Activated CD4-positive, alpha-beta T cell treated with anti-CD3 and anti-CD28 coated beads, Interleukin-2, amount 10 ng/mL, durations not matched to agents 7 days and 5 days (primary cell): Measurements from ENCODE around the gene ANKFN1. TPM values are rescaled to one million over a fixed set of nuclear protein-coding genes. Genes with fewer than 3 reads are reported as not detected.

Experiments
- CTCF ChIA-PET: fragments of 350-600 bp; sonication (Branson Sonifier 250); formaldehyde crosslinking; loops from one replicate; lab custom pipeline; 2021; ENCODE audit warnings: antibody characterized with exemption; lab: Charles Lee
- POLR2A ChIA-PET: fragments of 350-600 bp; sonication (Branson Sonifier 250); formaldehyde crosslinking; loops from one replicate; lab custom pipeline; 2021; ENCODE audit warnings: antibody characterized with exemption; lab: Charles Lee
- DNase-seq: peaks from one replicate; pipeline ENCODE4 v3.0.0-alpha.2; 2020
- H3K27ac Mint-ChIP-seq: one replicate; pipeline ENCODE4 v1.8.0; 2021; ENCODE audit warnings: mild to moderate bottlenecking, moderate library complexity, mixed read lengths
- H3K27me3 Mint-ChIP-seq: one replicate; pipeline ENCODE4 v1.8.0; 2021; ENCODE audit warnings: mixed read lengths
- H3K36me3 Mint-ChIP-seq: one replicate; pipeline ENCODE4 v1.8.0; 2021; ENCODE audit warnings: low read depth, mixed read lengths
- H3K4me1 Mint-ChIP-seq: one replicate; pipeline ENCODE4 v1.8.0; 2021; ENCODE audit warnings: mixed read lengths
- H3K4me3 Mint-ChIP-seq: one replicate; pipeline ENCODE4 v1.8.0; 2021; ENCODE audit warnings: mild to moderate bottlenecking, moderate library complexity, mixed read lengths
- H3K9me3 Mint-ChIP-seq: one replicate; pipeline ENCODE4 v1.8.0; 2021; ENCODE audit warnings: mixed read lengths
- total RNA-seq, 2 experiments: library from RNA; stranded (reverse); gene quantifications; one replicate each; pipeline ENCODE4 v1.2.3, GENCODE V29; 2021

The ANKFN1 gene
- total RNA-seq, 2 experiments from 2014 or later: not detected

DNA sequence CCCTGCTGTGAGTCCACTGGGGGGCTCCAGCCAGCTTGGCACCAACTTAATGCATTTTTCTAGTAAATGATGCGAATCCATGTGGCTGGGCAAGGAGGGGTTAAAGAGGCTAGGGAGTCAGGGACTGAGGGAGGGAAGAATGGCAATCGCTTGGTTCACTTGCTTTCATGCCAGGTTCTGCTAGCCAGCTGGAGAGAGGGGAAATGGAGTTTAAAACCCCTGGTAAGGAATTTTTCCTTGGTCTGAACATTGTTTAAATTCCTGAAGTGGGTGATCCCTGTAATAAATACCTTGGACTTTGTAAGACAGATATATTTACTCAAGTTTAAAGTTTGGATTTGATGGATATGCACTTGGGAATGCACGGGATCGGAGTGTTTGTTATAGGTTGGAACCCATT is 22.8 kb downstream of the ANKFN1 start:
- no peak for DNase-seq
- Mint-ChIP-seq H3K27me3 (peaks cover 2% of the 10 kb centered on the region), H3K4me3 (no peak overlapping the region), H3K9me3 (no peaks in the 10 kb centered on the region), H3K4me1 (no peaks in the 10 kb centered on the region), H3K27ac (no peak overlapping the region), H3K36me3 (no peaks in the 10 kb centered on the region)
- POLR2A ChIA-PET: no interaction called here
- CTCF ChIA-PET: no interaction called here

DNA sequence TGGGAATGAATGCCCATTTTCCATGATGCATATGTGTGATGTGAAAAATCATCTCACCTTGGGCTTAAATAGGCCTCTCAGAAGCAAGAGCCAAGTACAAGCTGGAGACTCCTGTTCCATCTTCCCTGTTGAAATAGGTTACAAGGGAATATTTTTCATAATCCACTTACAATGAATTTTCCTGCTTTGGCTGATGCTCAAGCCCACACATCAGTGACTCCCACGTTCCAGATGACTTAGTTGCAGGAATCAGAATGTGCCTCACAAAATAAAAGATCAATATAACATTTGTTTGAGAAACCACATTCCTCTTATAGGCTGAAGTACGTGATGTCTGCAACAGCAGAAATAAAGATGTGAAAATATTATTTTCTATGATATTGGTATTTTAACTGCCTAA is 24.1 kb downstream of the ANKFN1 start:
- CTCF ChIA-PET: no interaction called here
- no peak overlapping the region for H3K27ac Mint-ChIP-seq
- H3K4me3 Mint-ChIP-seq: no peak overlapping the region
- no peaks in the 10 kb centered on the region for H3K9me3 Mint-ChIP-seq
- POLR2A ChIA-PET: no interaction called here
- no peaks in the 10 kb centered on the region for H3K4me1 Mint-ChIP-seq
- H3K27me3 Mint-ChIP-seq: peaks cover 2% of the 10 kb centered on the region
- no peaks in the 10 kb centered on the region for H3K36me3 Mint-ChIP-seq
- no peak for DNase-seq

DNA sequence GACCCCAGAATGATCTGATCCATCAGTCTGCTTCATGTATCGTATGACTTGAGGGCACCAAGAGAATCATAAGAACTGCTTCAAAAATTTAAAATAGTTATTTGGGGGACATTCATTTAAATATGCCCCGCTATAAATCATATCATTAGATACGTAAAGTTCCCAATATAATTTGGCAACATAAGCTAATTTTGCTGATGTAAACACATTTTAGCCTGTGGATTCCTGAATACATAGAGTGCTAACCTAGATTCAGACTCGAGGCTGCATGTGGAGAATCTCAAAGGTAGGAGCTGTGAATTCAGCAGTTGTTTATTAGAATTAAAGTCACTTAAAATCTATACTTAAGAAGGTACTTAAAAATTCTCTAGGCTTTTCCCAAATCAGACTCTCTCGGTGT is 24.9 kb downstream of the ANKFN1 start:
- Mint-ChIP-seq H3K9me3 (no peaks in the 10 kb centered on the region), H3K4me1 (no peaks in the 10 kb centered on the region), H3K36me3 (no peaks in the 10 kb centered on the region), H3K27me3 (peaks cover 2% of the 10 kb centered on the region), H3K4me3 (no peak overlapping the region), H3K27ac (no peak overlapping the region)
- ChIA-PET CTCF (no interaction called here), POLR2A (no interaction called here)
- DNase-seq: no peak

DNA sequence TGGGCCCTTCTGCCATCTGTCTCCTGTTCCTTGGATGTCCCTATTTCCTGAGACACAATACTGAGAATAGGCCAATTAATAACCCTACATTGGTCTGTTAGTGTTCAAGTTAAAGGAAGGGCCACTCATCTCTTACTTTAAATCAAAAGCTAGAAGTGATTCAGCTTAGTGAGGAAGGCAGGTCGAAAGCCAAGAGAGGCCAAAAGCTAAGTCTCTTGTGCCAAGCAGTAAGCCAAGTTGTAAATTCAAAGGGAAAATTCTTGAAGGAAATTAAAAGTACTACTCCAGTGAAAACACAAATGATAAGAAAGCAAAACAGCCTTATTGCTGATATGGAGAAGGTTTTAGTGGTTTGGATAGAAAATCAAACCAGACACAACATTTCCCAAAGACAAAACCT is 28.8 kb downstream of the ANKFN1 start:
- Mint-ChIP-seq H3K27ac (no peak overlapping the region), H3K4me3 (no peak overlapping the region), H3K27me3 (peaks cover 5% of the 10 kb centered on the region), H3K9me3 (no peaks in the 10 kb centered on the region), H3K4me1 (no peaks in the 10 kb centered on the region), H3K36me3 (no peaks in the 10 kb centered on the region)
- CTCF ChIA-PET: no interaction called here
- POLR2A ChIA-PET: no interaction called here
- DNase-seq: no peak

DNA sequence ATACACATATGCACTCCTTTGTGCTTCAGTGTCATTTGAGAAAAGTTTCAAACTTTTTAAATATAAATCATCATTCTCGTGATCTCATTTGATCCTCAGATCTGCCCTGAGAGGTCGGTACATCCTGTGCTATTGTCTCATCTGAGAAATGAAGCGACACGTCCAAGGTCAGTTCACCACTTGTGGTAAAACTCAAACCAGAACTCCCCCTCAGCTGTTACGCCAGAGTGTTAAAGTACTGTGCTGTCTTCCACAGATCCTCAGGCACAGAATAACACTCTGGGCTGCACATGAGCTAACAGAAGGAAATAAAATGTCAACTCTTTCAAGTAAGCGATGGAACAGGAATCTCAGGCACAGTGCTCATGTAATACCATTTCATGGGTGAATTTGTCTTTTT is 31.4 kb downstream of the ANKFN1 start:
- DNase-seq: no peak
- CTCF ChIA-PET: no interaction called here
- H3K27me3 Mint-ChIP-seq: peaks cover 5% of the 10 kb centered on the region

DNA sequence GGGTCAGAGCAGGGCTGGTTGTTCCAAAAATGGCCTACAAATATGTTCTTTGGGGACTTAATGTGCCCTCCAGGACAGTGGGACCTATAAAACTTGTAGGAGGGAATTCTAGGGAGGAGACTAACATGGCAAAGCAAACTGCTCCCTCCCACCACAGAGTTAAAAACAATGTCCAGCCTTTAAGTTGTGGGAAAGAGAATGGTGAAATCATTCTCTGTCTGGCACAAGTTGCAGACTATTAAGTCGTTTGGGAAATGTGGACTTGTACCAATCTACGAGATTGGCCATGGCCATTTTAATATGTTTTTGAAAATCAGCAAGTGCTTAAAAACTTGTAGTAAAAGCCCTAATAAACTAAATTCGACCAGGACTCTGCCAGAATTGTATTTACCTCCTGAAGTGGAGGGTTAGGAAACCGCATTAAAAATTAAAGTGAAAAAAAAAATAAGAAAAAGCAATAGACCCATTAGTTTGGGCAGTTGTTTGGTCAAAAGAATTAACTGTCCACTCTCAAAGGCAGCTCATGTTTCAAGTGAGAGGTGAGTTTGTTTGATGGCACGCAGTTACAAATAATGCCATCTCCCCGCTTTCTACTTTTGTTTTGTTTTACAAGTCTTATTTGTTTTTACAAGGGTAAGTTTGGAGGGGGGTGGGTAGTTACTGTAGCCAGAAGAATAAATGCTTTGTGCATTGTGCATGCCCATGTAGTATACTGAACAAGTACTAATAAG is 32.4 kb downstream of the ANKFN1 start:
- Mint-ChIP-seq H3K4me1 (no peaks in the 10 kb centered on the region), H3K27me3 (peaks cover 3% of the 10 kb centered on the region), H3K27ac (no peak overlapping the region), H3K36me3 (no peaks in the 10 kb centered on the region), H3K4me3 (no peak overlapping the region), H3K9me3 (no peaks in the 10 kb centered on the region)
- CTCF ChIA-PET: no interaction called here
- POLR2A ChIA-PET: no interaction called here
- no peak for DNase-seq

More for the DNA sequence above, 31.4 kb downstream of the ANKFN1 start:
- H3K9me3 Mint-ChIP-seq: no peaks in the 10 kb centered on the region
- no peaks in the 10 kb centered on the region for H3K36me3 Mint-ChIP-seq
- POLR2A ChIA-PET: no interaction called here
- no peak overlapping the region for H3K4me3 Mint-ChIP-seq
- H3K27ac Mint-ChIP-seq: no peak overlapping the region
- H3K4me1 Mint-ChIP-seq: no peaks in the 10 kb centered on the region

DNA sequence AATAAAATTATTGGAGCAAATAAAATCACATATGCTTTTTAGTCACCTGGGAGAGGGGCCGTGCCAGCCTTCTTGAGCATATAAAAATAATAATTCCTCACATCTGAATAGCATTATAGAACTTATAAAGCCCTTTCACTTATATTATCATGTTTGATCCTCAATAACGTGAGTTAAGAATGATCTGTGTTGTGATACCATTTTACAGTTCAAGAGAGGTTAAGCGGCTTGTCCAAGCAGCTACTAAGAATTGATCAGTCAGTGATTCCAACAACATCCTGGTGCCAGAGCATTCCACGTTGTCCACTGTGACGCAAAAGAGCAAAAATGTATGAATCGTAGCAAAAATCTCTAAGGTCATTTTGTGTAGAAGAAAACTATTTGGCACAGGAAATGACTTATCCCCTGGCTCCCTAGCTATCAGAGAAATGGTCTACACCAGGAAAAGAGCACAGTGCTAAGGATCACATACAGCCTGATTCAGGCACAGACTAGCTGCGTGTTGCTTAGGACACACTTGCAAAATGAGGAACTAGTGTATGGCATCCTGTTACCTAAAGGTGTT is 33.0 kb downstream of the ANKFN1 start:
- no peak for DNase-seq
- no peaks in the 10 kb centered on the region for H3K9me3 Mint-ChIP-seq
- peaks cover 3% of the 10 kb centered on the region for H3K27me3 Mint-ChIP-seq
- ChIA-PET POLR2A (no interaction called here), CTCF (no interaction called here)
- H3K36me3 Mint-ChIP-seq: no peaks in the 10 kb centered on the region
- H3K27ac Mint-ChIP-seq: no peak overlapping the region
- H3K4me1 Mint-ChIP-seq: no peaks in the 10 kb centered on the region
- no peak overlapping the region for H3K4me3 Mint-ChIP-seq

DNA sequence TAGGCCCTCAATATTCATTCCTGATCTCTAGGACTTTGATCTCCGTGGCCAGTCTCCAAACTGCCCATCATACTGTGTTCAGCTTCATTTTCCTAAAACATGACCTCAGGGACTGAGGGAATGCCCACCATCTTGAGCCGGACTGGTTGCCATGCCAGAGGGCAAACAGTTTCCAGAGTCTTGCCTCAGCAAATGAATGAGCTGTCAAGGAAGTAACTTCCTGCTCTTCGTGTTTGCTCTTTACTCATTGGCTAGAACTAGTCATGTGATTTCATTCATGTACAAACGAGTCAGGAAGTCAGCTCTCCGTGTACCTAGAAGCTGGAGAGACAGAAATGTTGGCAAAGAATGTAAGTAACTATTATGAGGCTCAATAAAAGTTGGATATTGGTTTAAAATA is 50.2 kb downstream of the ANKFN1 start:
- H3K27ac Mint-ChIP-seq: no peak overlapping the region
- no peaks in the 10 kb centered on the region for H3K36me3 Mint-ChIP-seq
- no peak for DNase-seq
- POLR2A ChIA-PET: no interaction called here
- H3K27me3 Mint-ChIP-seq: no peaks in the 10 kb centered on the region
- no peaks in the 10 kb centered on the region for H3K9me3 Mint-ChIP-seq
- peaks cover 9% of the 10 kb centered on the region for H3K4me1 Mint-ChIP-seq
- no peak overlapping the region for H3K4me3 Mint-ChIP-seq
- CTCF ChIA-PET: no interaction called here

DNA sequence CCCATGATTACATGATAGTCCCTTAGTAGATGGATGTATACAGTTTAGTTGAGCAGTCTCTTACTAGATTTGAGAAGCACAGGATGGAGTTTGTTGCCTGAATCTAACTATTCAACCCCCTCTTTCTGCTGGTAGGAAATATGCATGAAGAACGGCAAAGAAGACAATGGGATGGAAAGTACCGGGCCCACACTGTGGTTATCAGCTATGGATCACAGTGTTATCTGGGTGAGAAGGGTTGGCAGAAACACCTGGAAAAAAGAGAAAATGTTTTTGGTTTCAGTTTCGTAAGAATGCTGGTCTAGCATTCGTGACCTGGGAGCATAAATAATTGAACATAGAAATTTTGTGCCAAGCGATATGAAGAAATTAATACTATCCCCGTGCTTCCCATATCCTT is 53.1 kb downstream of the ANKFN1 start:
- Mint-ChIP-seq H3K4me1 (peaks cover 9% of the 10 kb centered on the region), H3K9me3 (peaks cover 2% of the 10 kb centered on the region), H3K27ac (no peak overlapping the region), H3K27me3 (peaks cover 2% of the 10 kb centered on the region), H3K36me3 (no peaks in the 10 kb centered on the region), H3K4me3 (no peak overlapping the region)
- POLR2A ChIA-PET: no interaction called here
- DNase-seq: no peak
- CTCF ChIA-PET: no interaction called here

DNA sequence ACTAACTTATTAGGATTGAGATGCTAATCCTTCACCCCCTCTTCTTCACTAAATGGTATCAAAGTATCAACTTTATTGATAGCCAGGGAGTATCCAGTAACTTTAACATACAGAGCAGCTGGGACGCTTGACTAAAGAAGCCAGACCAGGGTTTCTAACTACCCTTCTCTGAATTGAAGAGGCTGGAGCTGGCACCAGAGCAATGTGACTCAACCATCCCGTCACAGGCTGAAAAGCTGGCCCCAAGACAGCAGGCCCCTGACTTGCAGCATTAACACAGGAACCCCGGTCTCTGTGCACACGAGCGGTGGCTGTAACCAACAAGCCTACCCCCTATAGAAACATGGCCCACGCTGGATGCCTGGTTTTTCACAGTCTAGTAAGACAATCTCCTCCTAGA is 59.8 kb downstream of the ANKFN1 start:
- H3K4me3 Mint-ChIP-seq: no peak overlapping the region
- no peak for DNase-seq
- peaks cover 2% of the 10 kb centered on the region for H3K9me3 Mint-ChIP-seq
- no peak overlapping the region for H3K27ac Mint-ChIP-seq
- no peaks in the 10 kb centered on the region for H3K36me3 Mint-ChIP-seq
- ChIA-PET POLR2A (no interaction called here), CTCF (no interaction called here)
- H3K27me3 Mint-ChIP-seq: peaks cover 2% of the 10 kb centered on the region
- H3K4me1 Mint-ChIP-seq: no peaks in the 10 kb centered on the region

DNA sequence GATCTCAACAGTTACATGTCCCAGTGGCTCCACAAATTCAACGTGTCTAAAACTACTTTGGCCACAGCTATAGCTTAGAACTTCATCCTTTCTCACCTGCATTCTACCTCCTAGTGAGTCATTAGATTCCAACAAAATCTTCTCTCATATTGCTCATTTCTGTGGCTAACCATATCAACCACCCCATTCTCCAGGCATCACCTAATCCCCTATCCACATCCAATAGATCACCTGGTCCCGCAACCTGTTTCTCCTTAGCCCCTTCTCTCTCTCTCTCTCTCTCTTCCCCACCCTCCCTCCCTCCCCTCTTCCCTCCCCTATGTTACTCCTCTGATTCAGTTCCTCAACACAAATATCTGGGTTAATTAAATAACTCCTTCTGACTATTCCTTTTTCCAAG is 64.6 kb downstream of the ANKFN1 start:
- Mint-ChIP-seq H3K9me3 (no peaks in the 10 kb centered on the region), H3K27me3 (peaks cover 5% of the 10 kb centered on the region), H3K4me1 (no peaks in the 10 kb centered on the region), H3K27ac (no peak overlapping the region), H3K4me3 (no peak overlapping the region), H3K36me3 (no peaks in the 10 kb centered on the region)
- DNase-seq: no peak
- POLR2A ChIA-PET: no interaction called here
- CTCF ChIA-PET: interaction anchor here (1.6 kb wide), 1 partner anchor 9 kb away, joined by 3 read pairs; no protein-coding TSS in a partner anchor

DNA sequence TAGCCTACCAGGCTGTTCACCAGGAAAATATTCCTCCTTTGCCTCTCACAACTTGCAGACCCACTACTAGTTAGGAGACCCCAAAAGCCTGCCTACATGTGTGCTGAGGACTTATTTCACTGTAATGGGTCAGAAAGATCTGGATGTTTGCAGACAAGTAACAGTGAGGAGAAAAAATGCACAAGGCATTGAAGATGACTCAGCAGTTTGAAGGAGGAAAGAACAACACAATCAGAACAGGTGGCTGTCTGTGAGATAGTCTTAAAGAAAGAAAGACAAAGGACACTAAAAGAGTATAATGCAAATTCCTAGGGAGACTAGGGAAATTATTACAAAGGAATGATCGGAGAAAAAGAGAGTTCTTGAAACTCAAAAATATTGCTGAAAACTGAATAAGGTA is 69.0 kb downstream of the ANKFN1 start:
- Mint-ChIP-seq H3K4me3 (no peak overlapping the region), H3K36me3 (no peaks in the 10 kb centered on the region), H3K4me1 (no peaks in the 10 kb centered on the region), H3K27ac (no peak overlapping the region), H3K27me3 (peaks cover 6% of the 10 kb centered on the region), H3K9me3 (no peaks in the 10 kb centered on the region)
- CTCF ChIA-PET: no interaction called here
- POLR2A ChIA-PET: no interaction called here
- DNase-seq: no peak

DNA sequence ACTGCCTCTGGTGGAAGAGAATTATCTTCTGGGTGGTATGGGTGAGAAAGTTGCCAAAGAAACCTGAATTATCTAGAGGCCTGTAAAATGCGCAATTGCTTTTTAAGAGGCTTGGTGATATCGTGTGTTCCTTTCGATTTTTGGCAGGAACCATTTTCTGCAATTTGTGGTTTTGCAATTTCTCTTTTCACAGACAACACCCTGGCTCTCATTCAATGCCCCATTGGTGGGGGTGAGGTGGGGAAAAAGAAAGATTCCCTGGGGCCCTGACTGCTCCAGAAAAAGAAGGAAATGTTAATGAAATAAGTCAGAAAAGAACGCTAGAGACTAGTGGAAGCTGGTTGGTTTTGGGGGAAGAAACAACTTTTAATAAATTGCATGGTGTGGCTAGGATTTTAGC is 77.4 kb downstream of the ANKFN1 start:
- Mint-ChIP-seq H3K9me3 (no peaks in the 10 kb centered on the region), H3K27me3 (peaks cover 8% of the 10 kb centered on the region), H3K27ac (no peak overlapping the region), H3K36me3 (no peaks in the 10 kb centered on the region), H3K4me1 (peaks cover 5% of the 10 kb centered on the region), H3K4me3 (no peak overlapping the region)
- ChIA-PET CTCF (no interaction called here), POLR2A (no interaction called here)
- DNase-seq: no peak

DNA sequence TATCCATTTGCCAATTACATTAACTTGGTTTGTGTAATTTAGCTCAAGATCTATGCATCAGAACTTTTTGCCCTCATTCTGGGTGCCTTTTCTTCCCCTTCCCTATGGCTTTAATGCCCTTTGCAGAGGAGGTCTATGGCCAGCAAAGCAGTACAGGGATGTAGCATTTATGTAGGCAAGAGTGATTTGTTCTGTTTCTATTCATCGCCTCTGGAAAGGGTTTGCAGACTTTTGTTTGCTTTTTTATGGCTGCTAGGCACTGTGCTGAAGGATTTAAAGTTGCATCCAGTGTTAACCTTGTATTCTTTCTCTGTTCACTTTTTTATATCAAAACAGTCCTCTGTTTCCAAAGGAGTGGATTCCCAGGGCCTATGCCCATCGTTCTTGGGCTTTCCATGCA is 78.0 kb downstream of the ANKFN1 start:
- Mint-ChIP-seq H3K4me3 (no peak overlapping the region), H3K27me3 (peaks cover 8% of the 10 kb centered on the region), H3K27ac (no peak overlapping the region), H3K4me1 (peaks cover 5% of the 10 kb centered on the region), H3K9me3 (no peaks in the 10 kb centered on the region), H3K36me3 (no peaks in the 10 kb centered on the region)
- CTCF ChIA-PET: no interaction called here
- DNase-seq: no peak
- POLR2A ChIA-PET: no interaction called here
